Stimulated activated CD8-positive, alpha-beta memory T cell treated with anti-CD3 and anti-CD28 coated beads, Interleukin-2, amount 100 ng/mL, for 1 hour (primary cell): ENCODE measurements around the gene CHN2.

Source experiments
- DNase-seq, 2 donors: peaks; one replicate each; pipeline ENCODE4 v3.0.0-alpha.2; 2020; ENCODE audit warnings: low read depth in 2 of 2

CHN2 gene

GRCh38 chr7:29397398-29397797 lies 202.8 kb downstream of the CHN2 start:
- no peak for DNase-seq

GRCh38 chr7:29398011-29398410 lies 203.4 kb downstream of the CHN2 start:
- no peak for DNase-seq

DNA sequence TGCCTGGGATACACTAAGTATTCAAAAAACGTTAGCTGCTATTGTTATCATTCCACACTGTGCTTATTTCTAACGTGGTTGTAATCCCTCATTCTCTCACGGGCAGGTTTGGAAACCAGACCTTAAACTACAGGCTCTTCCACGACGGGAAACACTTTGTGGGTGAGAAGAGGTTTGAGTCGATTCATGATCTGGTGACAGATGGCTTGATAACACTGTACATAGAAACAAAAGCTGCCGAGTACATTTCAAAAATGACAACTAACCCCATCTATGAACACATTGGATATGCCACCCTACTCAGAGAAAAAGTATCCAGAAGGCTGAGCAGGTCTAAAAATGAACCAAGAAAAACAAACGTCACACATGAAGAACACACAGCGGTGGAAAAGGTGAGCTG lies 205.9 kb downstream of the CHN2 start:
- DNase-seq: no peak

DNA sequence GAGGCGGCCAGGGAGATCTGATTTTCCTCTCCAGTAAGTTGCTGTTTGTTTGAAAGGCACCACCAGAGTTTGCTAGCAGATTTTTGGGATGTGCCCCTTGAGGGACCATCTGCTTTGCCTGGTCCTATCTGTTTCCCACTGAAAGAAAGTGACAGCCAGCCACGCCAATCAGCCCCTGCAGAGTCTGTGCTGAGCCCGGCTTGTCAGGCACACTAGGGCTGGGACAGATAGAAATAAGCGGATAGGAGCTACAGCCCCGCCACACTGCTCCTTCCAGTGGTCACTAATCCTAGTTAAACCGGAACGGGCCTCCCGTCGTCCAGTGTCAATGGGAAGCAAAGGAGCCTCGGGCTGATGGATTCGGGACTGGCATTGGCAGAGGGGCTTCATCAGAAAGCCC lies 207.2 kb downstream of the CHN2 start:
- no peak for DNase-seq

DNA sequence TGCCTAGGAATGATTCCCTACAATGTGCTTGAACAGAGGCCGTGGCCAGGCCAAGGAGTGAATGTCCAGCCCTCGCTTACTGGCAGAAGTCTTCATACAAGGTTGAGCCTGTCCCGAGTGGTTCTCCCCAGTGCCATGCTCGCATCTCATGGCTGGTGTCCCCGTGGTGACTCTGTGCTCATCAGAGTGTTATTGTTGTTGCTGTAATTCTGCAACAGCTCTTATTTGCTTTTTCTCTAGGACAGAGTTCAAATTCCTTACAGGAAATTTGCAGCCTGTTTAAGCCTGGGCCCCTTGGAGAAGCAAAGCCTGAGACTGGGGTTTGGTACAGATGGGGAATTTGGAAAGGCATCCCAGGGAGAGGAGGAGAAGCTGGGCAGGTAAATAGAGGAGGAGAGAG lies 211.3 kb downstream of the CHN2 start:
- DNase-seq: no peak

GRCh38 chr7:29406366-29406765 lies 211.8 kb downstream of the CHN2 start:
- no peak for DNase-seq

DNA sequence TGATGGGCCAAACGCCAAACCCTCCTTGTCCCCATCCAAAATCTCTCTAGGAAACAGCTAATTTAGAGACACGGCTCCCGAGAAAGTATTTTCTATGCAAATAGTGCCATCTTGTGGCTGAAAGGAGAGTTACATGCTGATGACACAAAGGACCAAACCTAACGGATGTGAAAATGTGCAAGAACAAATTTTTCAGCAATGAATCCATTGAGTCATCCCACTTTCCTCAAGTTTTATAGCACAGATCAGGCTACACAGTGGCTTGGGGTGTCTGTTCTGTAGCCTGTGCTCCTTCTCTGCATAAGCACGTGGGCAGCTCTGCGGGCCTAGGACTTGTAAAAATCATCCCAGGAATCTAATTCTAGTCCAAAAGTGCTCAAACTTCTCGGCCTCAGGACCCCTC lies 214.3 kb downstream of the CHN2 start:
- peak in 1 of 2 donors; percentile 9 for DNase-seq

GRCh38 chr7:29410996-29411395 lies 216.4 kb downstream of the CHN2 start:
- DNase-seq: no peak

GRCh38 chr7:29412912-29413311 lies 218.3 kb downstream of the CHN2 start:
- no peak for DNase-seq

- no peak for DNase-seq
These were observed 219.1 kb downstream of the CHN2 start for GRCh38 chr7:29413626-29414136.

GRCh38 chr7:29414216-29414615 lies 219.6 kb downstream of the CHN2 start:
- no peak for DNase-seq

- DNase-seq: no peak
These were observed 220.6 kb downstream of the CHN2 start for GRCh38 chr7:29415215-29415614.

- no peak for DNase-seq
These were observed 221.8 kb downstream of the CHN2 start for GRCh38 chr7:29416276-29416937.

GRCh38 chr7:29416938-29417305 lies 222.3 kb downstream of the CHN2 start:
- DNase-seq: no peak

- DNase-seq: no peak
These were observed 223.5 kb downstream of the CHN2 start for GRCh38 chr7:29418056-29418455.

GRCh38 chr7:29418651-29419050 lies 224.1 kb downstream of the CHN2 start:
- DNase-seq: no peak

- no peak for DNase-seq
These were observed 225.4 kb downstream of the CHN2 start for GRCh38 chr7:29420011-29420410.

- no peak for DNase-seq
These were observed 226.7 kb downstream of the CHN2 start for GRCh38 chr7:29421010-29421956.

- DNase-seq: no peak
These were observed 228.3 kb downstream of the CHN2 start for GRCh38 chr7:29422829-29423228.

- no peak for DNase-seq
These were observed 229.9 kb downstream of the CHN2 start for GRCh38 chr7:29424295-29424983.

DNA sequence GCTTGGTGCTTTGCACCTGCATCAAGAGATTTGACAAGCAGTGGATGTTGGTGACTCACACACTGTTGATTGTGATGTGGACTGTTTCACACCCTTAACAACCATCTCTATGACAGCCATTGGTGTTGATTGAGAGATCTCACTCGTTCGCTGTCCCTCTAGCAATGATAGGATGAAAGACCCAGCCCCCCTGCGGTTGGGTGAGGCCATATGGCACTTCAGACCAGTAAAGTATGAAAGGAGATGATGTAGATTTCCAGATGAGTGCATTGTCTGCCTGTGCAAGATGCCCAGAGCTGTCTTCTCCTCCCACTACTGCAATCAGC lies 230.4 kb downstream of the CHN2 start:
- no peak for DNase-seq

- no peak for DNase-seq
These were observed 232.0 kb downstream of the CHN2 start for GRCh38 chr7:29426587-29426986.

DNA sequence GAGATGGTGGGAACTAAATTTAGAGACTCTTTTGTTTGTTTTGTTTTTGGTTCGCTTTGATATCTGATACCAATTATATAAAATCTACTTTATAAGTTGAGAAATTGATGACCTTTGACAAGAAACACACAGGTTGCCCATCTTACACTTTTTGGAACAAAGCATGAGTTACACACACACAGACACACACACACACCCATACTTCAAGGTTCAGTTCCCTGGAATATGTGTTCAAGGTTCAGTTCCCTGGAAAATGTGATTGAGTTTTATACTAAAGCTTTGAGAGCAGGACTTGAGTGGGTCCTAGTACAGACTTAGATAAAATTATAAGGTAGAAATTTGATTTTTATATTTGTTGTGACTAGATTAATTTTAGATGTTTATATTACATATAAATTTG lies 234.8 kb downstream of the CHN2 start:
- DNase-seq: no peak
